Measurements from ENCODE around the gene CDC14A.
"Not testable (repeated sequence)": the region's sequence is repeated elsewhere in the genome, so short reads cannot be mapped to it uniquely, and the experiment has no call there.

The CDC14A gene

GRCh38 chr1:100337878-100338277, 14.4 kb upstream of the CDC14A start:
- not testable (repeated sequence) for DNase-seq (ENCODE audit: low read depth)

- not testable (repeated sequence) for DNase-seq (ENCODE audit: low read depth)
Observed at GRCh38 chr1:100339735-100340134, 12.6 kb upstream of the CDC14A start.

- DNase-seq (ENCODE audit: low read depth): no peak
Observed at GRCh38 chr1:100340494-100340893, 11.8 kb upstream of the CDC14A start.

- DNase-seq (ENCODE audit: low read depth): no peak
Observed at GRCh38 chr1:100342348-100342747, 10.0 kb upstream of the CDC14A start.

- no peak for DNase-seq (ENCODE audit: low read depth)
Observed at GRCh38 chr1:100343897-100344296, 8.4 kb upstream of the CDC14A start.

GRCh38 chr1:100344774-100345173, 7.5 kb upstream of the CDC14A start:
- no peak for DNase-seq (ENCODE audit: low read depth)

GRCh38 chr1:100346387-100346786, 5.9 kb upstream of the CDC14A start:
- DNase-seq (ENCODE audit: low read depth): no peak

- DNase-seq (ENCODE audit: low read depth): no peak
Observed at GRCh38 chr1:100347009-100347966, 5.0 kb upstream of the CDC14A start.

- DNase-seq (ENCODE audit: low read depth): no peak
Observed at GRCh38 chr1:100348549-100349144, 3.7 kb upstream of the CDC14A start.

- DNase-seq (ENCODE audit: low read depth): no peak
Observed at GRCh38 chr1:100349246-100349645, 3.1 kb upstream of the CDC14A start.

- DNase-seq (ENCODE audit: low read depth): no peak
Observed at GRCh38 chr1:100350787-100351094, 1.6 kb upstream of the CDC14A start.

GRCh38 chr1:100351095-100351887, 1.0 kb upstream of the CDC14A start:
- peak; percentile 75 for DNase-seq (ENCODE audit: low read depth)

GRCh38 chr1:100353071-100353801, 930 bp downstream of the CDC14A start:
- DNase-seq (ENCODE audit: low read depth): peak; percentile 17

- DNase-seq (ENCODE audit: low read depth): no peak
Observed at GRCh38 chr1:100353988-100354387, 1.7 kb downstream of the CDC14A start.

- no peak for DNase-seq (ENCODE audit: low read depth)
Observed at GRCh38 chr1:100354971-100355394, 2.7 kb downstream of the CDC14A start.

- no peak for DNase-seq (ENCODE audit: low read depth)
Observed at GRCh38 chr1:100358210-100358609, 5.9 kb downstream of the CDC14A start.

GRCh38 chr1:100359139-100359538, 6.8 kb downstream of the CDC14A start:
- DNase-seq (ENCODE audit: low read depth): no peak

GRCh38 chr1:100360790-100361510, 8.6 kb downstream of the CDC14A start:
- no peak for DNase-seq (ENCODE audit: low read depth)

- no peak for DNase-seq (ENCODE audit: low read depth)
Observed at GRCh38 chr1:100361511-100362089, 9.3 kb downstream of the CDC14A start.

- DNase-seq (ENCODE audit: low read depth): no peak
Observed at GRCh38 chr1:100362821-100363466, 10.6 kb downstream of the CDC14A start.

All from activated gamma-delta T cell treated with anti-CD3 and anti-CD28 coated beads, Interleukin-2, amount 50 U/mL, for 16 hours (primary cell).